ENCODE measurements around the gene ABCC9. TPM values are rescaled to one million over a fixed set of nuclear protein-coding genes. Genes with fewer than 3 reads are reported as not detected.
"Not testable (repeated sequence)": the region's sequence is repeated elsewhere in the genome, so short reads cannot be mapped to it uniquely, and the experiment has no call there.

Gene ABCC9
- total and polyA plus RNA-seq, 2 experiments from 2014 or later: 12.7 to 44.3 TPM

DNA sequence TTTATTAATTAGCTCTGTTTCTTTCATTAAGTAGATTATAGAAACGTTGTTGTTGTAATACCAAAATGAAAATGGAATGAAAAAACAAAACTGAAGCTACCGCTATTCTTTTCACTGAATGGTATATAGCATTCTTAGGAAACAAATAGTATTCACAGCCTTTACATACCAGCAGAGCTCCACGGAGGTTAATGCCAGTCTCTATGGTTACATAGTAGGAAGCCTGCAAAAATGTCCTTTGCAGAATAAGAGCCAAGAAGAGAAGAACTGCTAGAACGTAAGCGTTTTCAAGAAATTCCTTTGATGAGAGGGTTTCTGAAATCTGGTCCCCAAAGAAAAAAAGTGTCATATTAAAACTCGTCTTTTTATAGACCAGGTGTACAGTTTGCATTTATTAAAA lies 30.6 kb downstream of the ABCC9 start:
- Histone ChIP-seq H3K79me2 (ENCODE audit: insufficient read depth) (no peaks in the 10 kb centered on the region), H3K4me2 (ENCODE audit: unreplicated experiment) (no peak overlapping the region), H3K9me3 (ENCODE audit: low read depth) (no peaks in the 10 kb centered on the region), H3K36me3 (ENCODE audit: low read depth) (no peaks in the 10 kb centered on the region), H3K4me1 (ENCODE audit: insufficient read depth) (peaks cover 62% of the 10 kb centered on the region), H4K20me1 (ENCODE audit: insufficient read depth) (no peaks in the 10 kb centered on the region), H3K4me3 (no peak overlapping the region), H3K27ac (no peak overlapping the region), H3K27me3 (replicated peaks; ENCODE audit: insufficient read depth) (no peaks in the 10 kb centered on the region), H2AFZ (no peak overlapping the region), H3F3A (ENCODE audit: insufficient read depth) (peaks cover 54% of the 10 kb centered on the region), H3K9ac (no peak overlapping the region), H3K9me2 (ENCODE audit: insufficient read depth) (no peaks in the 10 kb centered on the region)
- no peak for DNase-seq
- whole genome bisulfite sequencing, 2 experiments (ENCODE audit: low coverage in 1 of 2, low lambda C conversion rate in 2 of 2, missing lambda C conversion rate in 2 of 2): 82 to 84% methylated on average over 6 of the region's 6 CpGs
- in situ Hi-C loops (cut with MboI): no loop called here
- TF ChIP-seq EZH2 (IDR thresholded peaks at IDR 0.05; ENCODE audit: insufficient read depth, poor library complexity, severe bottlenecking) (no peak), EZH2phosphoT487 (IDR thresholded peaks at IDR 0.05; ENCODE audit: insufficient read depth, low read depth) (no peak)

- Histone ChIP-seq H3K79me2 (ENCODE audit: insufficient read depth) (no peaks in the 10 kb centered on the region), H3K4me3 (no peak overlapping the region), H3K27me3 (replicated peaks; ENCODE audit: insufficient read depth) (no peaks in the 10 kb centered on the region), H3K9ac (no peak overlapping the region), H4K20me1 (ENCODE audit: insufficient read depth) (no peaks in the 10 kb centered on the region), H3K9me2 (ENCODE audit: insufficient read depth) (no peaks in the 10 kb centered on the region), H3K9me3 (ENCODE audit: low read depth) (no peaks in the 10 kb centered on the region), H3F3A (ENCODE audit: insufficient read depth) (peaks cover 46% of the 10 kb centered on the region), H3K36me3 (ENCODE audit: low read depth) (no peaks in the 10 kb centered on the region), H3K4me2 (ENCODE audit: unreplicated experiment) (no peak overlapping the region), H2AFZ (no peak overlapping the region), H3K27ac (peak overlapping the region; percentile 72; the same call in 1 of the 2 replicates), H3K4me1 (ENCODE audit: insufficient read depth) (peaks cover 47% of the 10 kb centered on the region)
- no peak for TF ChIP-seq EZH2 (IDR thresholded peaks at IDR 0.05; ENCODE audit: insufficient read depth, poor library complexity, severe bottlenecking)
- TF ChIP-seq EZH2phosphoT487 (IDR thresholded peaks at IDR 0.05; ENCODE audit: insufficient read depth, low read depth): no peak
- in situ Hi-C loops (cut with MboI): no loop called here
- 95 to 96% methylated on average over 6 of the region's 6 CpGs for WGBS, 2 experiments (ENCODE audit: low coverage in 1 of 2, low lambda C conversion rate in 2 of 2, missing lambda C conversion rate in 2 of 2)
- no peak for DNase-seq
Observed at GRCh38 chr12:21907948-21908837, 33.0 kb downstream of the ABCC9 start.

- H3K4me3 ChIP-seq: peak overlapping the region; percentile 54
- H3F3A ChIP-seq (ENCODE audit: insufficient read depth): peaks cover 38% of the 10 kb centered on the region
- H3K4me1 ChIP-seq (ENCODE audit: insufficient read depth): peaks cover 35% of the 10 kb centered on the region
- 0 out of 2 replicates have a peak overlapping the region, but pooled peaks have one; percentile 22 for H2AFZ ChIP-seq
- in situ Hi-C loops (cut with MboI): no loop called here
- peak overlapping the region; percentile 72 for H3K4me2 ChIP-seq (ENCODE audit: unreplicated experiment)
- TF ChIP-seq EZH2 (IDR thresholded peaks at IDR 0.05; ENCODE audit: insufficient read depth, poor library complexity, severe bottlenecking) (no peak), EZH2phosphoT487 (IDR thresholded peaks at IDR 0.05; ENCODE audit: insufficient read depth, low read depth) (peak; percentile 94)
- peak; percentile 86 for DNase-seq
- peak overlapping the region; percentile 47 for H3K9ac ChIP-seq
- no peaks in the 10 kb centered on the region for H3K9me2 ChIP-seq (ENCODE audit: insufficient read depth)
- H3K27me3 ChIP-seq (replicated peaks; ENCODE audit: insufficient read depth): no peaks in the 10 kb centered on the region
- no peaks in the 10 kb centered on the region for H3K9me3 ChIP-seq (ENCODE audit: low read depth)
- no peaks in the 10 kb centered on the region for H3K79me2 ChIP-seq (ENCODE audit: insufficient read depth)
- H3K36me3 ChIP-seq (ENCODE audit: low read depth): no peaks in the 10 kb centered on the region
- H3K27ac ChIP-seq: peak overlapping the region; percentile 72
- WGBS, 2 experiments (ENCODE audit: low coverage in 1 of 2, low lambda C conversion rate in 2 of 2, missing lambda C conversion rate in 2 of 2): 2 to 14% methylated on average over 5 of the region's 5 CpGs
- no peaks in the 10 kb centered on the region for H4K20me1 ChIP-seq (ENCODE audit: insufficient read depth)
Observed at GRCh38 chr12:21906919-21907493, 34.2 kb downstream of the ABCC9 start.

DNA sequence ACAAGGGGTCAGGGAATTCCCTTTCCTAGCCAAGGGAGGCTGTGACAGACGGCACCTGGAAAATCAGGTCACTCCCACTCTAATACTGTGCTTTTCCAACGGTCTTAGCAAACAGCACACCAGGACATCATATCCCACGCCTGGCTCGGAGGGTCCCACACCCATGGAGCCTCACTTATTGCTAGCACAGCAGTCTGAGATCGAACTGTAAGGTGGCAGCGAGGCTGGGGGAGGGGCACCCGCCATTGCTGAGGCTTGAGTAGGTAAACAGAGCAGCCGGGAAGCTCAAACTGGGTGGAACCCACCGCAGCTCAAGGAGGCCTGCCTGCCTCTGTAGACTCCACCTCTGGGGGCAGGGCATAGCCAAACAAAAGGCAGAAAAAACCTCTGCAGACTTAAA lies 41.7 kb downstream of the ABCC9 start:
- WGBS, 2 experiments (ENCODE audit: low coverage in 1 of 2, low lambda C conversion rate in 2 of 2, missing lambda C conversion rate in 2 of 2): 87 to 91% methylated on average over 6 to 9 of the region's 9 CpGs
- H3K9ac ChIP-seq; in situ Hi-C loops (cut with MboI); H3K9me2 ChIP-seq (ENCODE audit: insufficient read depth); H3K36me3 ChIP-seq (ENCODE audit: low read depth); H3K79me2 ChIP-seq (ENCODE audit: insufficient read depth); H3F3A ChIP-seq (ENCODE audit: insufficient read depth); H3K27ac ChIP-seq; H3K4me3 ChIP-seq; H3K4me2 ChIP-seq (ENCODE audit: unreplicated experiment); H3K4me1 ChIP-seq (ENCODE audit: insufficient read depth); H2AFZ ChIP-seq; DNase-seq; H3K9me3 ChIP-seq (ENCODE audit: low read depth); H4K20me1 ChIP-seq (ENCODE audit: insufficient read depth); H3K27me3 ChIP-seq (replicated peaks; ENCODE audit: insufficient read depth): not testable (repeated sequence)

Data from GM23248 (cell line).